Stimulated activated naive B cell treated with anti-CD40 and anti-IgM and Interleukin-4, amounts not matched to agents 10 μg/mL and 1 μg/mL and 100 μg/mL, for 72 hours (primary cell): ENCODE measurements around the gene KLF1.
"Not testable (repeated sequence)": the region's sequence is repeated elsewhere in the genome, so short reads cannot be mapped to it uniquely, and the experiment has no call there.

Experiments
- ATAC-seq, 2 donors: fragments of 150-1000 bp; cut with Tn5 transposase; replicated peaks; 2 replicates each; pipeline ENCODE4 v1.10.0; 2021; ENCODE audit warnings: moderate library complexity in 1 of 2
- DNase-seq: peaks from one replicate; pipeline ENCODE4 v3.0.0; 2021
- H3K27ac Mint-ChIP-seq: one replicate; pipeline ENCODE4 v1.8.0; 2022; ENCODE audit warnings: mild to moderate bottlenecking, mixed read lengths
- H3K27me3 Mint-ChIP-seq, 2 donors: one replicate each; pipeline ENCODE4 v1.8.0; 2022; ENCODE audit warnings: mixed read lengths in 2 of 2
- H3K36me3 Mint-ChIP-seq, 2 donors: one replicate each; pipeline ENCODE4 v1.8.0; 2022; ENCODE audit warnings: mixed read lengths in 2 of 2, mild to moderate bottlenecking in 1 of 2
- H3K4me1 Mint-ChIP-seq, 2 donors: one replicate each; pipeline ENCODE4 v1.8.0; 2022; ENCODE audit warnings: mixed read lengths in 2 of 2, mild to moderate bottlenecking in 1 of 2
- H3K4me3 Mint-ChIP-seq, 2 donors: one replicate each; pipeline ENCODE4 v1.8.0; 2022; ENCODE audit warnings: mild to moderate bottlenecking in 2 of 2, mixed read lengths in 2 of 2, moderate library complexity in 1 of 2
- H3K9me3 Mint-ChIP-seq, 2 donors: one replicate each; pipeline ENCODE4 v1.8.0; 2022; ENCODE audit warnings: mixed read lengths in 2 of 2, mild to moderate bottlenecking in 1 of 2

Gene KLF1

GRCh38 chr19:12866416-12867119 is 20.4 kb downstream of the KLF1 start:
- H3K27me3 Mint-ChIP-seq, result peaks cover 6 to 7% of the 10 kb centered on the region in 2 donors
- DNase-seq (no peak), ATAC-seq (no peak)
- H3K27ac Mint-ChIP-seq, result peak overlapping the region; percentile 48
- H3K9me3 Mint-ChIP-seq, result no peaks in the 10 kb centered on the region
- H3K36me3 Mint-ChIP-seq, result peaks cover 0 to 2% of the 10 kb centered on the region in 2 donors
- H3K4me1 Mint-ChIP-seq, result peaks cover 11 to 17% of the 10 kb centered on the region in 2 donors
- peak overlapping the region; percentile 83 to 87 for H3K4me3 Mint-ChIP-seq

GRCh38 chr19:12865746-12866415 is 21.1 kb downstream of the KLF1 start:
- Mint-ChIP-seq H3K36me3 (peaks cover 0 to 2% of the 10 kb centered on the region in 2 donors), H3K27ac (no peak overlapping the region), H3K9me3 (no peaks in the 10 kb centered on the region), H3K4me3 (peak overlapping the region in 1 of 2 donors; percentile 60), H3K4me1 (peaks cover 11 to 17% of the 10 kb centered on the region in 2 donors), H3K27me3 (peaks cover 13% of the 10 kb centered on the region in 2 donors)
- no peak for DNase-seq
- no peak for ATAC-seq

- H3K4me1 Mint-ChIP-seq, result peaks cover 11 to 17% of the 10 kb centered on the region in 2 donors
- no peak overlapping the region for H3K4me3 Mint-ChIP-seq
- H3K27me3 Mint-ChIP-seq, result peaks cover 17 to 18% of the 10 kb centered on the region in 2 donors
- no peak overlapping the region for H3K27ac Mint-ChIP-seq
- H3K36me3 Mint-ChIP-seq, result peaks cover 0 to 2% of the 10 kb centered on the region in 2 donors
- H3K9me3 Mint-ChIP-seq, result no peaks in the 10 kb centered on the region
- ATAC-seq (no peak), DNase-seq (no peak)
These were observed 22.0 kb downstream of the KLF1 start for GRCh38 chr19:12864721-12865715.

GRCh38 chr19:12864143-12864542 is 22.9 kb downstream of the KLF1 start:
- peaks cover 11 to 14% of the 10 kb centered on the region in 2 donors for H3K4me1 Mint-ChIP-seq
- no peak for DNase-seq
- no peaks in the 10 kb centered on the region for H3K9me3 Mint-ChIP-seq
- H3K36me3 Mint-ChIP-seq, result no peaks in the 10 kb centered on the region
- H3K27ac Mint-ChIP-seq, result no peak overlapping the region
- H3K4me3 Mint-ChIP-seq, result no peak overlapping the region
- peaks cover 17 to 18% of the 10 kb centered on the region in 2 donors for H3K27me3 Mint-ChIP-seq
- ATAC-seq, result no peak

GRCh38 chr19:12859546-12859945 is 27.5 kb downstream of the KLF1 start:
- DNase-seq (no peak), ATAC-seq (no peak)
- Mint-ChIP-seq H3K4me1 (no peaks in the 10 kb centered on the region), H3K9me3 (peaks cover 2 to 3% of the 10 kb centered on the region in 2 donors), H3K4me3 (no peak overlapping the region), H3K27ac (no peak overlapping the region), H3K36me3 (no peaks in the 10 kb centered on the region), H3K27me3 (peaks cover 13 to 17% of the 10 kb centered on the region in 2 donors)

- DNase-seq, result no peak
- no peak overlapping the region for H3K27ac Mint-ChIP-seq
- no peak for ATAC-seq
- H3K9me3 Mint-ChIP-seq, result peaks cover 2 to 3% of the 10 kb centered on the region in 2 donors
- no peaks in the 10 kb centered on the region for H3K36me3 Mint-ChIP-seq
- no peaks in the 10 kb centered on the region for H3K4me1 Mint-ChIP-seq
- peaks cover 13 to 14% of the 10 kb centered on the region in 2 donors for H3K27me3 Mint-ChIP-seq
- no peak overlapping the region for H3K4me3 Mint-ChIP-seq
These were observed 28.7 kb downstream of the KLF1 start for GRCh38 chr19:12858041-12858928.

GRCh38 chr19:12856653-12857052 is 30.3 kb downstream of the KLF1 start:
- Mint-ChIP-seq H3K9me3 (peaks cover 2 to 3% of the 10 kb centered on the region in 2 donors), H3K27me3 (peaks cover 14 to 18% of the 10 kb centered on the region in 2 donors), H3K36me3 (no peaks in the 10 kb centered on the region), H3K4me1 (no peaks in the 10 kb centered on the region), H3K27ac (no peak overlapping the region), H3K4me3 (no peak overlapping the region)
- no peak for ATAC-seq
- no peak for DNase-seq

GRCh38 chr19:12847159-12848139 is 39.6 kb downstream of the KLF1 start:
- Mint-ChIP-seq H3K27ac (peak overlapping the region; percentile 75), H3K36me3 (no peaks in the 10 kb centered on the region), H3K4me3 (peak overlapping the region; percentile 74 to 78), H3K27me3 (peaks cover 25 to 54% of the 10 kb centered on the region in 2 donors), H3K4me1 (peaks cover 9 to 12% of the 10 kb centered on the region in 2 donors), H3K9me3 (no peaks in the 10 kb centered on the region)
- ATAC-seq, result peak; percentile 97 to 99
- peak; percentile 86 for DNase-seq

- not testable (repeated sequence) for H3K27ac Mint-ChIP-seq, ATAC-seq, DNase-seq, H3K4me3 Mint-ChIP-seq, H3K36me3 Mint-ChIP-seq, H3K9me3 Mint-ChIP-seq
- Mint-ChIP-seq H3K4me1 (peaks cover 13 to 14% of the 10 kb centered on the region in 2 donors), H3K27me3 (peaks cover 32 to 57% of the 10 kb centered on the region in 2 donors)
These were observed 40.4 kb downstream of the KLF1 start for GRCh38 chr19:12846613-12847012.

- Mint-ChIP-seq H3K9me3 (no peaks in the 10 kb centered on the region), H3K4me3 (no peak overlapping the region), H3K27ac (no peak overlapping the region), H3K27me3 (peaks cover 54 to 75% of the 10 kb centered on the region in 2 donors), H3K36me3 (no peaks in the 10 kb centered on the region), H3K4me1 (peaks cover 26 to 34% of the 10 kb centered on the region in 2 donors)
- ATAC-seq (no peak), DNase-seq (no peak)
These were observed 42.8 kb downstream of the KLF1 start for GRCh38 chr19:12843999-12844732.

- no peak overlapping the region for H3K27ac Mint-ChIP-seq
- no peaks in the 10 kb centered on the region for H3K9me3 Mint-ChIP-seq
- no peak for ATAC-seq
- no peak overlapping the region for H3K4me3 Mint-ChIP-seq
- DNase-seq, result no peak
- H3K36me3 Mint-ChIP-seq, result no peaks in the 10 kb centered on the region
- peaks cover 58 to 79% of the 10 kb centered on the region in 2 donors for H3K27me3 Mint-ChIP-seq
- peaks cover 30 to 42% of the 10 kb centered on the region in 2 donors for H3K4me1 Mint-ChIP-seq
These were observed 43.7 kb downstream of the KLF1 start for GRCh38 chr19:12843328-12843727.

GRCh38 chr19:12842511-12842910 is 44.5 kb downstream of the KLF1 start:
- H3K27ac Mint-ChIP-seq, result no peak overlapping the region
- no peaks in the 10 kb centered on the region for H3K36me3 Mint-ChIP-seq
- peaks cover 65 to 80% of the 10 kb centered on the region in 2 donors for H3K27me3 Mint-ChIP-seq
- ATAC-seq, result no peak
- no peak for DNase-seq
- H3K4me3 Mint-ChIP-seq, result no peak overlapping the region
- H3K4me1 Mint-ChIP-seq, result peaks cover 27 to 42% of the 10 kb centered on the region in 2 donors
- H3K9me3 Mint-ChIP-seq, result no peaks in the 10 kb centered on the region
